ENCODE data around the gene DENND4A. TPM values are rescaled to one million over a fixed set of nuclear protein-coding genes. Genes with fewer than 3 reads are reported as not detected.

Gene DENND4A
- 10 to 100 TPM; 15.8 to 19.4 (median 17.1) TPM for total RNA-seq (2021; fragmentation: NEBNext Ultra II Directional; extraction: Animal tissue kit (Norgen Biotek cat#: 25700))
- long read RNA-seq, partial matches to known transcripts: 3 of 7 reads
- long read RNA-seq, other reads (novel, unspliced or antisense): 4 of 7 reads

DNA sequence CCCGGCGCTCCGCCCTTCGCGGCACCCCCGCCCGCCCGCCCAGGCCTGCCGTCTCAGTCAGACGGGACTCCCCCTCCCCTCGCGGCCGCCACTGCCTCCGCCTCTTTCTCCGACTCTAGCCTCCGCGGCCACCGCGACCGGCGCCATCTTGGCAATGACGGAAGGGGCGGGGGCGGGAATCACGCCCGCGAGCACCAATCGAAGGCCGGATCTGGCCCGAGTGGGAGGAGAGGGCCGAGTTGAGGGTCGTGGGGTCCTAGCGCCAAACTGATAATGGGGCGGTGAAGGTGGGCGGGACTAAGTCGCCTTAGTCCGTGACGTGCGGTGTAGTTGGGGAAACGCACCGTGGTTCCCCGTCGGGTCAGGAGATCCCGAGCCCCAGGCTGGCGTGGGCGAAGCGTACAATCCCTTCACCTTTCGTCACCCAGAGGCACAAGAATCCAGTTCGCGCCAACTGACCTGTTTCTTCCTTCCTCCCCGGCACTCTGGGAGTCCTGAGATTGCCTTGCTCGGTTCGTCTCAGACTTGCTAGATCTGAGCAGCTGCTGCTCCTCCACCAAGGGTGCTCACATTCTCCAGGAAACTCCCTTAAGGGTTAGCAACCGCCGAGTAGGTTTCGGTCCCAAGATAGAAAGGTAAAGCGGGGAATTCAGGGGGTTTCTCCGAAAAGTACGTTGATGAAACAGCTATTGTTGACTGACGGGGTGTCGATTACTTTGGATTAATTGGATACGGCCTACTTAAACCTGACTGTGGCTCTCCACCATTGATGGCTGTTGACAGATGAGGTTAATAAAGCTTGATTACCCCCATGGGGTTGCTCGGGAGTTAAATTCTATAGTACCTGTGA, at the start of gene DENND4A:
Gene DENND4A (minus strand): TSS at position 156 of the 850 bp plus-strand sequence. CDS start 35,843 bp downstream, outside the sequence.
- H3K4me3 Mint-ChIP-seq: peak within 1 kb of the TSS; percentile 95
- DNase-seq: peak; percentile 95
- H3K9me3 Mint-ChIP-seq: no peaks in the 10 kb centered on the region
- peak within 1 kb of the TSS; percentile 99 for H3K27ac Mint-ChIP-seq
- H3K36me3 Mint-ChIP-seq (ENCODE audit: low read depth): no peaks in the 10 kb centered on the region
- no peak for TF ChIP-seq CTCF (IDR thresholded peaks at IDR 0.05)
- peaks cover 2% of the 10 kb centered on the region; the same call in 1 of the 2 replicates for H3K27me3 Mint-ChIP-seq (ENCODE audit: insufficient read depth)
- peaks cover 59% of the 10 kb centered on the region for H3K4me1 Mint-ChIP-seq (ENCODE audit: low read depth)

DNA sequence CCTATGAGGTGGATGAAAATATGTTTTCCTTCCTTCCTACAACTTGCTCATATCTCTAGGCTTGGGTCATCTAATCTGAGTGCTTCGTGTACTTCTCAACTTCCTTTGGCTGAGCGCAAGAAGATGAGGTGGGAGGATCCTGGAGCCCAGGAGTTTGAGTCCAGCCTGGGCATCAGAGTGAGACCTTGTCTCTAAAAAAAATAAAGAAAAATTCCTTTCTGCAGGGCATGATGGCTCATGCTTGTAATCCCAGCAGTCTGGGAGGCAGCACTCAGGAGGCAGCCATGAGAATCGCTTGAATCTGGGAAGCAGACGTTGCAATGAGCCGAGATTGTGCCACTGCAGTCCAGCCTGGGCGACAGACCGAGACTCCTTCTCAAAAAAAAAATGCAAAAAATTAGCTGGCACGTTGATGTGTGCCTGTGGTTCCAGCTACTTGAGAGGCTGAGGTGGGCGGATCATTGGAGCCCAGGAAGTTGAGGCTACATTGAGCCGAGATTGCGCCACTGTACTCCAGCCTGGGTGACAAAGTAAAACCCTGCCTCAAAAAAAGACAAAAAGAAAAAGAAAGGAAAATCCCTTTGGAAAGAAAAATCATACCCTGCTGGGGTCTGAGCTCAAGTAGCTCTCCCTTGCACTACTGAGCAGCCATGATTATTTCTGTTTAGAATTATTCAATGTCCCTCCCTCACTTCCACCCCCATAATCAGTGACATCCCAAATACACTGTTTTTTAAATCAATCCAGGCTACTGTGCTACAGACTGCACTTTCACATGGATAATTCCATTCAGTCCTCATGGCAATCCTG, 49.2 kb upstream of the DENND4A start:
- Mint-ChIP-seq H3K27ac (peak overlapping the region; percentile 87), H3K4me3 (peak overlapping the region; percentile 85), H3K27me3 (ENCODE audit: insufficient read depth) (peaks cover 2% of the 10 kb centered on the region), H3K9me3 (no peaks in the 10 kb centered on the region), H3K36me3 (ENCODE audit: low read depth) (no peaks in the 10 kb centered on the region), H3K4me1 (ENCODE audit: low read depth) (peaks cover 28% of the 10 kb centered on the region)
- TF ChIP-seq CTCF (IDR thresholded peaks at IDR 0.05): no peak
- peak; percentile 46 for DNase-seq

GRCh38 chr15:65839985-65840384, 47.9 kb upstream of the DENND4A start:
- no peak overlapping the region for H3K27ac Mint-ChIP-seq
- no peaks in the 10 kb centered on the region for H3K36me3 Mint-ChIP-seq (ENCODE audit: low read depth)
- no peak for DNase-seq
- no peak overlapping the region for H3K4me3 Mint-ChIP-seq
- peaks cover 27% of the 10 kb centered on the region for H3K4me1 Mint-ChIP-seq (ENCODE audit: low read depth)
- no peak for TF ChIP-seq CTCF (IDR thresholded peaks at IDR 0.05)
- H3K27me3 Mint-ChIP-seq (ENCODE audit: insufficient read depth): peaks cover 2% of the 10 kb centered on the region
- H3K9me3 Mint-ChIP-seq: no peaks in the 10 kb centered on the region

GRCh38 chr15:65839354-65839901, 47.3 kb upstream of the DENND4A start:
- Mint-ChIP-seq H3K9me3 (no peaks in the 10 kb centered on the region), H3K4me3 (no peak overlapping the region), H3K27ac (no peak overlapping the region), H3K36me3 (ENCODE audit: low read depth) (no peaks in the 10 kb centered on the region), H3K4me1 (ENCODE audit: low read depth) (peaks cover 27% of the 10 kb centered on the region), H3K27me3 (ENCODE audit: insufficient read depth) (peaks cover 1% of the 10 kb centered on the region)
- DNase-seq: no peak
- no peak for TF ChIP-seq CTCF (IDR thresholded peaks at IDR 0.05)

All from HFFc6 (cell line).